ENCODE data around the gene F5. TPM values are rescaled to one million over a fixed set of nuclear protein-coding genes. Genes with fewer than 3 reads are reported as not detected.

Gene F5
- total RNA-seq, 1 donor from 2014 or later, result 38.6 TPM

- H3K9me3 Mint-ChIP-seq, result no peaks in the 10 kb centered on the region
- no peak for TF ChIP-seq CTCF (IDR thresholded peaks at IDR 0.05; ENCODE audit: unreplicated experiment)
- no peak for DNase-seq (ENCODE audit: low spot score in 2 of 2, unreplicated experiment in 2 of 2)
These were observed 62.4 kb downstream of the F5 start for GRCh38 chr1:169523904-169524303.

DNA sequence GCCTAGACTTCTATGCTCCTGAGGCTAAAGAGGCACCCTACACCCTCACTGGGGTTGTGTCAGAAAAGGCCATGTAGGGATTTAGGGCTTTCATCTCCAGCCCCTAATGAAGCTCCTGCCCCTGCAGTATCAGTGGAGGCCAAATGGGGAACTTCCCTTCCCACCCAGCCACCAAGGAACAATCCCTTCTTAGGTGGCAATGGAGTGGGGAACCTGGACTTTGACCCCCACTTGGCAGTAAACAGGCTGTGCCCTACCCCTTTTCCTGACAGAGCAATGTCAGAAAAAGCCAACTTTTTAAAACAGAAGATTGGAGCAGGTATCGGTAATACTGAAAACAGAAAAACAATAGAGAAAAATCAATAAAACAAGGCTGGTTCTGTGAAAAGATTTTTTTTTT lies 65.1 kb downstream of the F5 start:
- Mint-ChIP-seq H3K4me3 (no peak overlapping the region), H3K4me1 (peaks cover 18% of the 10 kb centered on the region), H3K9me3 (no peaks in the 10 kb centered on the region), H3K27ac (no peak overlapping the region), H3K27me3 (ENCODE audit: low read depth) (no peaks in the 10 kb centered on the region), H3K36me3 (peaks cover 5% of the 10 kb centered on the region)
- no peak for DNase-seq (ENCODE audit: low spot score in 2 of 2, unreplicated experiment in 2 of 2)
- no peak for TF ChIP-seq CTCF (IDR thresholded peaks at IDR 0.05; ENCODE audit: unreplicated experiment)

More at GRCh38 chr1:169523904-169524303, 62.4 kb downstream of the F5 start:
- Mint-ChIP-seq H3K27me3 (ENCODE audit: low read depth) (no peaks in the 10 kb centered on the region), H3K4me3 (no peak overlapping the region), H3K36me3 (no peaks in the 10 kb centered on the region), H3K27ac (no peak overlapping the region), H3K4me1 (peaks cover 32% of the 10 kb centered on the region)

- Mint-ChIP-seq H3K27me3 (ENCODE audit: low read depth) (no peaks in the 10 kb centered on the region), H3K4me1 (peaks cover 13% of the 10 kb centered on the region), H3K36me3 (peaks cover 5% of the 10 kb centered on the region), H3K9me3 (no peaks in the 10 kb centered on the region), H3K27ac (no peak overlapping the region), H3K4me3 (no peak overlapping the region)
- DNase-seq (ENCODE audit: low spot score in 2 of 2, unreplicated experiment in 2 of 2), result no peak
- no peak for TF ChIP-seq CTCF (IDR thresholded peaks at IDR 0.05; ENCODE audit: unreplicated experiment)
These were observed 68.6 kb downstream of the F5 start for GRCh38 chr1:169517558-169518186.

DNA sequence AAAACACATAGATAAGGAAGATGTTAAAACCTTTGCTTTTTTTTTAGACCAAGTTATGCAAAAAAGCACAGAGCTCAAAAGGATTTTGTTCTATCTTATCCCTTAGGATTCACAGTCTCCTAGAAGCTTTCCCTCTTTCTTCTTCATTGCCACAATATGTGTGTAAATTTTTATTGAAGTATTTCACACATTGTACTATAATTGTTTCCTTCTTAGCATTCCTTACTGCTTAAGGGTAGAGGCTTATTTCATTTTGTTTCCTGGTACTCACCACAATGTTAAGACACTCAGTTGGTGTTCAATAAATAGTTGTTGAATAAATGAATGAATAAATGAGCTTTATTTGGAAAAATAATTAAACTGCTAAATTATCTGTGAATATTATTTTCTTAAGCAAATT lies 70.6 kb downstream of the F5 start:
- DNase-seq (ENCODE audit: low spot score in 2 of 2, unreplicated experiment in 2 of 2), result no peak
- no peak for TF ChIP-seq CTCF (IDR thresholded peaks at IDR 0.05; ENCODE audit: unreplicated experiment)
- Mint-ChIP-seq H3K4me3 (no peak overlapping the region), H3K9me3 (no peaks in the 10 kb centered on the region), H3K4me1 (peaks cover 13% of the 10 kb centered on the region), H3K27ac (no peak overlapping the region), H3K27me3 (ENCODE audit: low read depth) (no peaks in the 10 kb centered on the region), H3K36me3 (peaks cover 5% of the 10 kb centered on the region)

- TF ChIP-seq CTCF (IDR thresholded peaks at IDR 0.05; ENCODE audit: unreplicated experiment), result no peak
These were observed 71.6 kb downstream of the F5 start for GRCh38 chr1:169514566-169515270.

More at GRCh38 chr1:169514566-169515270, 71.6 kb downstream of the F5 start:
- no peaks in the 10 kb centered on the region for H3K27me3 Mint-ChIP-seq (ENCODE audit: low read depth)
- peaks cover 13% of the 10 kb centered on the region for H3K4me1 Mint-ChIP-seq
- no peak overlapping the region for H3K4me3 Mint-ChIP-seq
- H3K9me3 Mint-ChIP-seq, result no peaks in the 10 kb centered on the region
- no peak overlapping the region for H3K27ac Mint-ChIP-seq
- no peak for DNase-seq (ENCODE audit: low spot score in 2 of 2, unreplicated experiment in 2 of 2)
- peaks cover 5% of the 10 kb centered on the region for H3K36me3 Mint-ChIP-seq

Measured in mesothelial cell of epicardium (in vitro differentiated cells).